ENCODE measurements around the gene MGA.
"Not testable (repeated sequence)": the region's sequence is repeated elsewhere in the genome, so short reads cannot be mapped to it uniquely, and the experiment has no call there.

Gene MGA

DNA sequence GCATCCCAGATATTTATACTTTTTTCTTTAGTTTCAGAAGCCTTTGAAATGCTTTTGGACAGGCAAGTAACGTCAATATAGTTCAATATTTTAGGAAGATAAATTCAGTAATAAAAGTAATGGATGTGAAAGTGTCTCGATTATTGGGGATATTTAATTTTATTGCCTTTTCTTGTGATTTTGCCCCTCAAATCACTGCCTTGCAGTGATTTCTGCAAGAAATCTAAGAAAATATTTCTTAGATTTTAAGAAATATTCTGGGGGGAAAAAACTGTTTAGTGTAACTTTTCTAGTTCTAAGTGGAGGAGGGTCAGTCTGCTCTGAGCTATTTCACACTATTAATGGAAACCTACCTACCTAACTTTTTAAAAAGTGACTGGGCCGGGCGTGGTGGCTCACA is 33.6 kb downstream of the MGA start:
- no peak for DNase-seq (ENCODE audit: low read depth, low spot score)
- H3K4me3 ChIP-seq (ENCODE audit: low read length), result no peak overlapping the region

DNA sequence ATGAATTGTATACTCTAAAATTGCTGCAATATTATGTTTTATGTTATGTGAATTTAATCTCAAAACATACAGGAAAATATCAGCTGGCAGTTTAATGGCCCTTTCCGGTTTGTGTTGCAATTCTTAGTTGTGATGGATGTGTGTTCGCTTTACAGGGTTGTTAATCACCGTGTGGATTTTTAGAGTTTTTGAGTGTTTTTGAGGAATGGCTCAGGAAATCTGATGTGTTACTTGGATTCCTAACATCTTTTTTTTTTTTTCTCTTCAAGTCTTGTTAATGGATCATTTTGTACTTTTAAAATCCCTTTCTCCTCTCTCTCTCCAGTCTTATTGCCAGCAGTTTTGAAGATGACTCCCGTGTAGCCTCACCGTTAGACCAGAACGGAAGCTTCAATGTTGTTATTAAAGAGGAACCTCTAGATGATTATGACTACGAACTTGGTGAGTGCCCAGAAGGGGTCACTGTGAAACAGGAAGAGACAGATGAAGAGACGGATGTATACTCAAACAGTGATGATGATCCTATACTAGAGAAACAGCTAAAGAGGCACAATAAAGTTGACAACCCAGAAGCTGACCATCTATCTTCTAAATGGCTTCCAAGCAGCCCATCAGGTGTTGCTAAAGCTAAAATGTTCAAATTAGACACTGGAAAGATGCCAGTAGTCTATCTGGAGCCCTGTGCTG is 35.7 kb downstream of the MGA start:
- H3K4me3 ChIP-seq (ENCODE audit: low read length), result no peak overlapping the region
- DNase-seq (ENCODE audit: low read depth, low spot score), result peak; percentile 52

DNA sequence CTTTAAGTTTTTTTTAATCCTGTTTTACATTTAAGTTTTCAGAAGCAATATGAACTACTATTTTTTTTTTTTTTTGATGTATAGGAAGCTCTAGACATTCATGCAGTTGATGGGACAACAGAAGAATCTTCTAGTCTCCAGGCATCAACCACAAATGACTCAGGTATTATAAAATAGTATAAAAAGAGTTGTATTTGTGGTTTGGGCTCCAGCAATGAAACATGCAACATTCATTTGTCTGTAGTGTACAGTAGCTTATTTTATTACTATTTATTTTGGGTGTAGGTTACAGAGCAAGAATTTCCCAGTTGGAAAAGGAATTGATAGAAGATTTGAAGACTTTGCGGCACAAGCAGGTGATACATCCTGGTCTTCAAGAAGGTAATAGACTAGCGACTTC is 38.6 kb downstream of the MGA start:
- DNase-seq (ENCODE audit: low read depth, low spot score), result no peak
- no peak overlapping the region for H3K4me3 ChIP-seq (ENCODE audit: low read length)

DNA sequence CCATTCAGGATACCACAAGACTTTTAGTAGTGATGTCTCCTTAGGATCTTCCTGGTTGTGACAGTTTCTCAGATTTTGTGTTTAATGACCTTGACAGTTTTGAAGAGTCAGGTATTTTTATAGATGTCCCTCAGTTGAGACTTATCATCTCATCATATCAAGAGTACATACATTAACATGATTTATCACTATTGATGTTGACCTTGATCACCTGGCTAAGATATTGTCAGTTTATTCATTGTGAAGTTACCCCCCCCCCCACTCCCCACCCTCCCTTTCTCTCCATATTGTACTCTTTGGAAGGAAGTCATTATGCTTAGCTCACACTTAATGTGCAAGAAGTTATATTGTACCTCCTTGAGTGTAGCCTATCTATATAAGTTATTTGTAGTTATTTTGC is 42.9 kb downstream of the MGA start:
- DNase-seq (ENCODE audit: low read depth, low spot score), result no peak
- H3K4me3 ChIP-seq (ENCODE audit: low read length), result no peak overlapping the region

DNA sequence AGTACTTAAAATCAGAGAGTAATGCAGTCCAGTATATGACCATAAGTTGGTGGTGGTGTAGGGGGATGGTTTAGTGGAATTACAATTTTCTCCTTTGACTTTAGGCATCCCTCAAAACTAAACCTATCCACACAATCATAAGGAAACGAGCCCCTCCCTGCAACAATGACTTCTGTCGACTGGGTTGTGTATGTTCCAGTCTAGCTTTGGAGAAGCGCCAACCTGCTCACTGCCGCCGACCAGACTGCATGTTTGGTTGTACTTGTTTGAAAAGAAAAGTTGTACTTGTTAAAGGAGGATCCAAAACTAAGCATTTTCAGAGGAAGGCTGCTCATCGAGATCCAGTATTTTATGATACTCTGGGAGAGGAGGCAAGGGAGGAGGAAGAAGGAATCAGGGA is 52.8 kb downstream of the MGA start:
- DNase-seq (ENCODE audit: low read depth, low spot score), result no peak
- no peak overlapping the region for H3K4me3 ChIP-seq (ENCODE audit: low read length)

DNA sequence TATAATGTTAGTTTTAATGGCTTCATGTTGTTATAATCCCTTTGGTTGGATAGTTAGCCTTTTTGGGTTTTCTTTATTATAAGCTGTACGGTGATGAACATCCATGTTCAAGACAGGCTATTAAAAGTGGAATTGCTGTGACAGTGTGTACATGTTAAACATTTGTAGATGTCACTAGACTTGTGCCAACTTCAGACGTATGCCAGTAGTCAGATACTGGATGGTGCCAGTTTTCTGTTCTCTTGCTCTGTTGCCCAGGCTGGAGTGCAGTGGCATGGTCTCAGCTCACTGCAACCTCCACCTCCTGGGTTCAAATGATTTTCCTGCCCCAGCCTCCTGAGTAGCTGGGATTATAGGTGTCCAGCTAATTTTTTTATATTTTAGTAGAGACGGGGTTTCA is 54.1 kb downstream of the MGA start:
- DNase-seq (ENCODE audit: low read depth, low spot score), result no peak
- H3K4me3 ChIP-seq (ENCODE audit: low read length), result no peak overlapping the region

DNA sequence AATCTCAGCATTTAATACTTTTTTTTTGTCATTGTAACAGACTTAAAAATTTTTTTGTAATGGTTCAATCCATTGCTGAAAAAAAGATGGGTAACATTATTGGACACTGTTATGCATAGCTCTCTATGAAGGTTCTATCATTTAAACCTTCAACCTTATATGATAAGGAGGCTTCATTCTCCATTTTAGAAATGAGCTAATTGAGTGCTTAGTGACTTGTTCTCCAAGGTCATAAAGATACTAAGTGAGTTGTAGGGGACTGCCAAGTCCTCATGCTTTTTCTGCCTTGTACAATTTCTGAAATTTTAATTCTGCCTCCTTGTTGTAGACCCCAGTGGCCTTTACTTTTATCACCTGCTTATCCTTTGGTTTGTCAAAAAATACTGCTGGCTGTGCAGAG is 56.7 kb downstream of the MGA start:
- no peak for DNase-seq (ENCODE audit: low read depth, low spot score)

DNA sequence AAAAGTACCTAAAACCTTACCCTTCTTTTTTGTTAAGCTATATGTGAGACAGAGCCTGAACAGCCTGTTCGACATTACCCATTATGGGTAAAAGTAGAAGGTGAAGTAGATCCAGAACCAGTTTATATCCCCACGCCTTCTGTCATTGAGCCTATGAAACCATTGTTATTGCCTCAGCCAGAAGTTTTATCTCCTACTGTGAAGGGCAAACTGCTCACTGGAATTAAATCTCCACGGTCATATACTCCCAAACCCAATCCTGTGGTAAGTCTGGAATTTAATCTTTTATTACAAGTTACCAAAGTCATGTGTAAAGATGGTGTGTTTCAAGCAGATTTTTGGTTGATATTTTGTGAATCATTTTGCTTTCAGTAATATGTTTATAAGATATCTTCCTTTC is 66.9 kb downstream of the MGA start:
- H3K4me3 ChIP-seq (ENCODE audit: low read length), result no peak overlapping the region
- DNase-seq (ENCODE audit: low read depth, low spot score), result no peak

More for the DNA sequence above, 56.7 kb downstream of the MGA start:
- no peak overlapping the region for H3K4me3 ChIP-seq (ENCODE audit: low read length)

DNA sequence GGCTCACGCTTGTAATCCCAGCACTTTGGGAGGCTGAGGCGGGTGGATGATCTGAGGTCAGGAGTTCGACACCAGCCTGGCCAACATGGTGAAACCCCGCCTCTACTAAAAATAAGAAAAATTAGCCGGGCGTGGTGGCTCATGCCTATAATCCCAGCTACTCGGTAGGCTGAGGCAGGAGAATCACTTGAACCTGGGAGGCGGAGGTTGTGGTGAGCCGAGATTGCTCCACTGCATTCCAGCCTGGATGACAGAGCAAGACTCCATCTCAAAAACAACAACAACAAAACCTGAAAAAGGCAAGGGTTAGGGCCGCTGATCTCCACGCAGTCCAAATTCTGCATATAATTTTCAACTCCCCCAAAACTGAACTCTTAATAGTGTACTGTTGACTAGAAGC is 67.9 kb downstream of the MGA start:
- DNase-seq (ENCODE audit: low read depth, low spot score), result not testable (repeated sequence)

DNA sequence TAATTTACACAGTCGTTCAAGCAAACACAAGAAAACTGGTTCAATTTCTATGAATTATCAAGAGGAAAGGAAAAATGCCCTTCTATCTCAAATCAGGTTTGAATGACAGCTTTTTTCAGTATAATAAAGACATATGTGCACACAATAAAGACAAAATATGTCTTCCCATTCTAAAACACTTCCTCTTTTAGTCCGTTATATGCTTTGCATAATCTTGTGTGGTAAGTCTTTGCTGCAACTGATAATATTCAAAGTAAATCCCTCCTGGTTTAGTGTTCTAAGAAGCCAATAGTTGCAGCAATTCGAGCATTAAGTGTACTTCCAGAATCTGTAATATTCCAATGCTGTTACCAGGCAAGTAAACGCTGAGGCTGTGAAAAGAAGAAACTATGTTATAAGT is 70.3 kb downstream of the MGA start:
- DNase-seq (ENCODE audit: low read depth, low spot score), result peak; percentile 11
- H3K4me3 ChIP-seq (ENCODE audit: low read length), result no peak overlapping the region

More for the DNA sequence above, 67.9 kb downstream of the MGA start:
- not testable (repeated sequence) for H3K4me3 ChIP-seq (ENCODE audit: low read length)

DNA sequence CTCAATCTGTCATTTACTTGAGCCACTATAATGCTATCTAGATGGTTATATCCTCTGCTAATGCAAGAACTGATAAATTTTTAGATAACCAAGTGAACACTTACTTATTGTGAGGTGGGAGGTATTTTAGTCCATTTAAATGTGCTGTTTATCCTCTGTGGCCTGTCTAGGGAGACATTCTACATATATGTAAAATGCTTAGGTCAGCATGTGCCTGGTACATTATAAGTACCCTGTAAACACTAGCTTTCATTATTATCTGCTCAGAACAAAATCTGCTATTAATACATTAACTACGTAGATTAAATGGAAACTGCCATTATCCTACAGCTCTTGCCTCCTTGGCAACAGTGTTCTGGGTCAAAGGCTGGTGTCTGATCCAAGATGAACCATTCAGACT is 72.3 kb downstream of the MGA start:
- no peak overlapping the region for H3K4me3 ChIP-seq (ENCODE audit: low read length)
- no peak for DNase-seq (ENCODE audit: low read depth, low spot score)

DNA sequence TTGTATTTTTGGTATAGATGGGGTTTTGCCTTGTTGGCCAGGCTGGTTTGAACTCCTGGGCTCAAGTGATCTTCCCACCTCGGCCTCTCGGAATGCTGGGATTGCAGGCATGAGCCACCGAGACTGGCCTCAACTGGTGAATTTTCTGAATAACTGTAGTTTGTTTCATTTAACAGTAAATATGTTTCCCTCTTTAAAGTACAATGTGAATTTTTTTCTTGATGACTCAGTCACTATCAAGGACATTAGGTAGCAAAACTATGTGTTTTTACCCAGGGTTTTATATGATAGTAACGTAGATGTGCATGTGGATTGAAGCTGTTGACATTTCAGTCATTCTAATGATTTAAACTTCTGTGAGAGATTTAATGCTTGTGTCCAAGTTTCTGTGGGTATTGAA is 73.9 kb downstream of the MGA start:
- DNase-seq (ENCODE audit: low read depth, low spot score), result no peak

DNA sequence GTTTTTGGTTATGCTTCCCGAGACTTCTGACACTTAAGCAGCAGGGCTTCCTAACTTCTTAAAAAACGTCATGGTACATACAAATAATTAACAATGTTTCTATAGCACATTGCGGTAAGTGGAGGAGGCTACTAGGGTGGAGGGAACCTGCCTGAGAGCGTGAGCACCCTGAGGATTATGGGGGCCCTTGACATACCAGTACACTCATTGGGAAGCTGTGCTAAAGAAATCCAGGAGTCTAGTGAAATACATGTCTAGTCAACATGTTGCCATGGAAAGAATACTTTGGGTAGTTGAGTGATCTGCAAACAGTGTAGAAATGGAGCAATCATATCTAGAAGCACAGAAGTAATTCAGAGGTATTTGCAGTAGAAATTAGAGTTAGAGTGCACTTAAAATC is 74.8 kb downstream of the MGA start:
- DNase-seq (ENCODE audit: low read depth, low spot score), result no peak
- no peak overlapping the region for H3K4me3 ChIP-seq (ENCODE audit: low read length)

More for the DNA sequence above, 73.9 kb downstream of the MGA start:
- H3K4me3 ChIP-seq (ENCODE audit: low read length), result no peak overlapping the region

DNA sequence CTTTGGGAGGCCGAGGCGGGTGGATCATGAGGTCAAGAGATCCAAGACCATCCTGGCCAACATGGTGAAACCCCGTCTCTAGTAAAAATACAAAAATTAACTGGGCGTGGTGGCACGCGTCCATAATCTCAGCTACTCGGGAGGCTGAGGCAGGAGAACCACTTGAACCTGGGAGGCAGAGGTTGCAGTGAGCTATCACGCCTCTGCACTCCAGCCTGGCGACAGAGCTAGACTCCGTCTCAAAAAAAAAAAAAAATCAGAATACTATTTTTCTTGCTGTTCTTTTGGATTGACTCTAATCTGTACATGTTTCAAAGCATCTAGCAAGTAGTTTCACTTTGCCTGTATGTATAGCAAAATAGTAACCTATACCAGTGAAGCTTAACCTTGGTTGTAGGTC is 75.3 kb downstream of the MGA start:
- DNase-seq (ENCODE audit: low read depth, low spot score); H3K4me3 ChIP-seq (ENCODE audit: low read length): not testable (repeated sequence)

DNA sequence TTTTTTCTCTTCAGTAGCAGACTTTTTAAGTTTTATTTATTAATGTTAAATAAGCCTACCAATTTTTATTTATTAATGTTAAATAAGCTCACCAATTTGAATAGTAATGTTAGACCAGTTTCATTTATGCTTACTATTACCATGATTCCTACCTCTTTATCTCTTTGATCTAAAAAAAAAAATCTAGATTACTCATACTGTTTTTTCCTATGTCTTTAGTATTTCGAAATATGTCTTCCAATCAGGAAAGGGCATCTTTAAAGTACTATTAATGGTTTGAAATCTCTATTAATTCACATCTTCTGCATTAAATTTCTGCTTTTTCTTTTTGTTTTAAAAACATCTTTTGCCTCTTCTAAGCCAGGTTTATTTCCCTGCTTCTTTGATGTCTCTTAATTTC is 86.6 kb downstream of the MGA start:
- H3K4me3 ChIP-seq (ENCODE audit: low read length), result no peak overlapping the region
- no peak for DNase-seq (ENCODE audit: low read depth, low spot score)

DNA sequence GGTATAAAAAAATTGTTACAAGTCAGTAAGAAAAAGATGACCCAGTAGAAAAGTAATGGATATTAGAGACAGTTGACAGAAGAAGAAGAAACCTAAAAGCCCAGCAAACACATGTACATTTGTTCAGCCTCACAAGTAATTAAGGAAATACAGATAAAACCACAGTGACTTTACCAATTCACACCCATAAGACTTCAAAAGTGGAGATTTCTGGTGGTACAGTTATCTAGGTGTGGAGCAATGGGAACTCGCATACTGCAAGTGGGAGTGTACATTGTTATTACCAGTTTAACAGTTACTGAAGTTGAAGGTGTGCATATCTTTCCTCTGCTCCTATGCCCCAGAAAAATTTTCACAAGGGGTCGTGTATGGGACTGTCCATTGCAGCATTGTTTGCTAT is 96.0 kb downstream of the MGA start:
- no peak overlapping the region for H3K4me3 ChIP-seq (ENCODE audit: low read length)
- DNase-seq (ENCODE audit: low read depth, low spot score), result no peak

DNA sequence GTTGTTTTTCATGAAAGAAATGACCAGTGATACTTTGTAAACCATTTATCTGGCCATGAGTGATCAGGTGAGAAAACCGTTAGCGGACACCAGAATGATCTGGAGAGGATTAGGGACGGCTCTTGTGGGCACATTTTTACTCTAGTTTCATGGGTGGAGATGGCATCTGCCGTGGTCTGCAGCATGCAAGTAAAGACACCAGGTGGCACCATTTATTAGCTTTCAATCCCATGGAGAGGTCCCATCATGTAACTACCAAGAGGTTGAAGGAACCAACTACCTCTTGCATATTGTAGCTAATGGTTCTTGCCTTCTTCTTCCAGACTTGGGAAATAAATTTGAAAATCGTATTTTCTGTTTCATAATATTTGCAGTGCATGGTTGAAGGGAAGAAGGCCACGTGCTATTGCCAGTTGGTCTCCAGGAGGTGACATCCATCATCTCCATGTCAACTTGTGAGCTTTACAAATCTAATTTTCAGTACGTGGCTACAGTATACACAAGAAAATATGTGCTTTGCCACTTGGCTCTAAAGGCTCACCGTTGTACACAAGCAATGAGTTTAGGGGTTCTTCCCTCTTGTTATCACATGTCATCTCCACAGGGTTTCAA is 112.6 kb downstream of the MGA start:
- peak; percentile 72 for DNase-seq (ENCODE audit: low read depth, low spot score)
- H3K4me3 ChIP-seq (ENCODE audit: low read length), result no peak overlapping the region

DNA sequence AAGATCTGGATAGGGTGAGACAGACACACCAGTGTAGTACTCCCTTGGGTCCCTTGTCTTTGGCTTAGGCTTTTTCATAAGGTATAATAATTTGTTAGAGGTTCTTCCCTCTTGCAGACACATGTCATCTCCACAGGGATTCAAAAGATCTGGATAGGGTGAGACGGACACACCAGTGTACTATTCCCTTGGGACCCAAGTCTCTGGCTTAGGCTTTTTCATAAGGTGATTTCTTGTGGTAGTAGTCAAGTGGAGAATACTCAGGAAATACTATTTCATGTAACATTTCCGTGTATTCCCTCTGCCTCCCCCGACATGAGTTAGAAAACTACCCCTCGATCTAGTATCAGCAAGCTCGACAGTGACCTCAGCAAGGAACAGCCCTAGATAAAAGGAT is 113.1 kb downstream of the MGA start:
- H3K4me3 ChIP-seq (ENCODE audit: low read length), result no peak overlapping the region
- DNase-seq (ENCODE audit: low read depth, low spot score), result no peak

DNA sequence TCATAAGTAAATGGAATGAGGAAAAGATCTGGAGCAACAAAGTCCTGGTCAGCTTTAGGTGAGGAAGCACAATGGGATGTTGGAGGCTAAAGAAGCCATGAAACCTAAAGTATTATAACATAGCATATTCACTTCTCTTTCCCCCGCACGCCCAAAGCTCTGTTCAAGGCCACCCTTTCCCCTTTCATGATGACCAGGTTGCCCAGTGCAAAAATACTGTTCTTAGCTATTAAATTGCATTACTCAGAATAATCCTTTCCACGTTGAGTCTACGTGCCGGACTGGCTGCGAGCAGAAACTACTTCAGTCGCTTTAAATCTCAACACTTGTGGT is 113.5 kb downstream of the MGA start:
- H3K4me3 ChIP-seq (ENCODE audit: low read length), result peak overlapping the region; percentile 85
- DNase-seq (ENCODE audit: low read depth, low spot score), result no peak

DNA sequence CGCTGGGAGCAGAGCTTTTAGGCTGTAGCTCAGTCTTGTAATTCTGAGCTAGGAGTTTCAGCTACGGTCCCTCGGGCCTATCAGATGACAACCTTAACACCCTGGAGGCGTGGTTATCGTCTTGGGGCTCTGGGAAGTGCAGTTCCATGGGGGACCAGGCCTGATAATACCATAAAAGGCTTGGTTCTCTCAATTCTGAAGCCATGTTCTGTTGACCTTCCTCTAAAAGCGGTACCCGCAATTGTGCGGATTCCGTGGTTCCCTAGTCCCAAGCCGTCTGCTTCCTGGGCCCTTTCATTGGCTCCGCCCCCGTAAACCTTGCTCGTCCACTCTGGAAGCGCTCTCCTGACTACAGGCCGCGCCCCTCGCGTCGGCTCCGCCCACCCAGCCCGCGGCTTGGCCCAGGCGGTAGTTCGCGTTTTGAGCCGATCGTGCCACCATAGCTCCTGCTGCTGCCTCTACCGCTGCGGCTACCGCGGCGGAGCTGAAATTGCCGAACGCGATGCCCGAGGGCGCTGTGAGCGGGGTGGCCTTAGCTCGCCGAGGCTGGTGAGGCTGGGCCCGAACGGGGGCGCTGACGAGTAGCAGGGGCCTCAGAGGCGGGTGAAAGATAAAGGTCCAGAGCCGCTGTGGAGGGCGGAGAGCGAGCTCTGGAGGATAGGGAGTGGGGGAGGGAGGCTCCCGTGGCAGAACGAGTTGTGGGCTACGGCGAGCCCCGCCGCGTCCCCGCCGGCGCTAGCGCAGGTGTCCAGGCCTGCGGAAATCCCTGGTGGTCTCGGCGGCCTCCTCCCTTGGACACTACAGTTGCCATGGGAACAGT is 114.1 kb downstream of the MGA start, which contains the start of gene MAPKBP1:
TSS of gene MAPKBP1 (plus strand) at position 423 of the 820 bp plus-strand sequence. CDS start 792 bp downstream, outside the sequence.
- H3K4me3 ChIP-seq (ENCODE audit: low read length), result peak within 1 kb of the TSS; percentile 85
- DNase-seq (ENCODE audit: low read depth, low spot score), result peak; percentile 96

All from Jurkat, Clone E6-1 (cell line).